Mucosa of gallbladder (tissue), 1 donor: ENCODE measurements around the gene CLIC5. TPM values are rescaled to one million over a fixed set of nuclear protein-coding genes. Genes with fewer than 3 reads are reported as not detected.

Source experiments
- DNase-seq: peaks from one replicate; pipeline ENCODE4 v3.0.0-alpha.2; 2020; ENCODE audit warnings: low spot score
- total RNA-seq: library from RNA; stranded (reverse); gene quantifications from one replicate; pipeline ENCODE4 v1.2.1, GENCODE V29; 2021
- donor health status: DM: no; HTN: no; CAD: no.

Gene CLIC5
- total RNA-seq, 1 donor from 2014 or later = 27.6 TPM

DNA sequence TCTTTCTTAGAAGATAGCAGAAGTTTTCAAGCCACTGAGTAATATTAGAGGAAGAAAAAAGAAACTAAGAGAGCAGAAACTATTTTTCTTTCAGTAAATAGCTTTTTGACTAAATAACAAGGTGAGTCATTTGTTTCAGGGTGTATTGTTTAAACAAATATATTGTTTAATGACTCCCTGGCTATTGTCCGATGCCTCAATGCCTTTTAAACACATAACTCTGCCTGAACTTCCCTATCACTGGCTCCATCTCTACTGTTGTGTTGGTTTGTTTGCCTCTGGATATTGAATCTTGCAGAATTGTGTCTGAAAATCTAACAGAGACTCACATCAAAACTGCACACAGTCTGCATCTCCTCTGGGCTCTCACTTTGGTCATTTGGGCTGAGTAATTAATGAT lies 19.6 kb upstream of the CLIC5 start:
- DNase-seq = no peak

DNA sequence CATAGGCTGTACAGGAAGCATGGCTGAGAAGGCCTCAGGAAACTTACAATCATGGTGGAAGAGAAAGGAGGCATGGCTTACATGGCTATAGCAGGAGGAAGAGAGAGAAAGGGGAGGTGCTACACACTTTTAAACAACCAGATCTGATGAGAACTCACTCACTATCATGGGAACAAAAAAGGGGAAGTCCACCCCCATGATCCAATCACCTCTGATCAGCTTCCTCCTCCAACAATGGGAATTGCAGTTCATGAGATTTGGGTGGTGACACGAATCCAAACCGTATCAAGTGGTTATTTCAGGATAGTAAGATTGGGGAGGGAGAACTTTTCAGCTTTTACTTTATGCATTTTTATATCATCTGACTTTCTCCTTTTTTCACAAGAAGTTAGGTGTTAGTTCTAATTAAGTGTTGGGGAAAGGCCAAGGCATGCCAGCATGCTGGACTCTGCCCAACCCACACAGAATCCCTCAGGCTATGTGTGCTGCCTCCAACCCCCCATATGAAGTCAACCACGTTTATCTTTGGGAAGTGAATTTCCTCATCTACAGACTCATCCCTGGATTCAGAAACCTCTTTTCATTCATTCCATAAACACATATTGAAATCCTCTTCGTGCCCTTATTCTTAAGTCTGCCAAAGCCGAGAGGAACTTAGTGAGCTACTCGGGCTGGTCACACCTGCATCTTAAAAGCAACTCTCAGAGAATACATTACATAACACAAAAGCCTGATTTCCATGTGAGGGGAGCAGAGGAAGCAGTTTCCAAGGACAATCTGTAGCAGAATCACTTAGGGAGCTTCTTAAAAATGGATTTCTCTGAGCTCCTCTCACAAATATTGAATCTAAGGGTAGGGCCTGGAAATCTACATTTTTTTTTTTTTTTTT lies 16.7 kb upstream of the CLIC5 start:
- DNase-seq = no peak

- no peak for DNase-seq
Observed at GRCh38 chr6:46029602-46030001, 13.9 kb upstream of the CLIC5 start.

DNA sequence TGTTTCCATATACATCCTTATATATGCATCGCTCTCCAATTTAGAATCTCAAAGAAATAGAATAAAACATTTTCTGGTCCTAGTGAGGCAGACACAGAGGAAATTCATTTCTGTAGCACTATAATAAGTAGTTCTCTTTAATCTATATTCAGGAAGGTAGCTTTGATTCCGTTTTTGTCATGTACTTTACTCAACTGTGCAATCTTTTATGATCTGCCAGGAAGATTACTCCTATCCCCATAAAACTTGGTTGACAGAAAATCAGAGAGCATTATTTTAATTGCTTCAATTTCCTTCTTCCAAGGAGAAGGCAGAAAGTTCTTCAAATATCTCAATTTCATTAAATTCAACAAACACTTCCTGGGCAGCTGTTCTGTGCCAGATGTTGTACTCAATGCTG lies 10.6 kb upstream of the CLIC5 start:
- DNase-seq = no peak

DNA sequence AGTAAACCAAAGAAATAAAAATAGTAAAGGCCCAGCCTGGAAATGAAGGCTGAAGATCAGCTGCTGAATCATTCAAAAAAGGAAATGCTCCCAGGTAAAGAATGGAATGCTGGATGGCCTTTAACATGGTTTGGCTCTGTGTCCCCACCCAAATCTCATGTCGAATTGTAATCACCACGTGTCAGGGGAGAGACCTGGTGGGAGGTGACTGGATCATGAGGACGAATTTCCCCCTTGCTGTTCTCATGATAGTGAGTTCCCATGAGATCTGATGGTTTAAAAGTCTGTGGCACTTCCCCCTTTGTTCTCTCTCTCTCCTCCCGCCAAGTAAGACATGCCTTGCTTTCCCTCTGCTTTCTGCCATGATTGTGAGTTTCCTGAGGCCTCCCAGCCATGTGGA lies 9.9 kb upstream of the CLIC5 start:
- no peak for DNase-seq

DNA sequence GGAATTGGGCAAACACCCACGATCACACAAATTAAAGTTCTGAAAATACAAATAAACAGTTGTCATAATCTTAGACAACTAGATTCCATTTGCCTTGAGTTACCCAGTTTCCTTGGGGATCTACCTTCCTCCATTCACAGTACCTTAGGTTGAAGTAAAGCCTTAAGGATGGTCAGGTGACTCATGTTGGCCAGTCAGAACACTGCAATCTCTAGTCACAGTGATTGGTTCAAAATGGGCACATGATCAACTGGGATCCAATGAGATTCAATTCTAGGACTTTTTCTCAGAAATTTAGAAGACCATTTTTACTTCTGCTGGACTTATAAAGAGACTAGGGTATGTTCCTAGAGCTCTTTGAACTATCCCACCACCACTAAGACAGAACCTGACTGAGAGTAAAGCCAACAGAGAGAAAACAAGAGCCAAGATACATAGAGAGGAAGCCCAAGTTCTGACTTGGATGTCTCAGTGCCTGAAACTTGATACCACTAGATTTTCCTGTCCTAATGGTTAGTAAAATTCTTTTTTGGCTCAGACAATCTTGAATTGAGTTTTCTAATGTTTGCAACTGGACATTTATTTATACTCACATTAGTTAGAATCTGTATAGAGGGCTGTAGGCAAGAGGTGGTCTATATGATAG lies 8.6 kb upstream of the CLIC5 start:
- no peak for DNase-seq

DNA sequence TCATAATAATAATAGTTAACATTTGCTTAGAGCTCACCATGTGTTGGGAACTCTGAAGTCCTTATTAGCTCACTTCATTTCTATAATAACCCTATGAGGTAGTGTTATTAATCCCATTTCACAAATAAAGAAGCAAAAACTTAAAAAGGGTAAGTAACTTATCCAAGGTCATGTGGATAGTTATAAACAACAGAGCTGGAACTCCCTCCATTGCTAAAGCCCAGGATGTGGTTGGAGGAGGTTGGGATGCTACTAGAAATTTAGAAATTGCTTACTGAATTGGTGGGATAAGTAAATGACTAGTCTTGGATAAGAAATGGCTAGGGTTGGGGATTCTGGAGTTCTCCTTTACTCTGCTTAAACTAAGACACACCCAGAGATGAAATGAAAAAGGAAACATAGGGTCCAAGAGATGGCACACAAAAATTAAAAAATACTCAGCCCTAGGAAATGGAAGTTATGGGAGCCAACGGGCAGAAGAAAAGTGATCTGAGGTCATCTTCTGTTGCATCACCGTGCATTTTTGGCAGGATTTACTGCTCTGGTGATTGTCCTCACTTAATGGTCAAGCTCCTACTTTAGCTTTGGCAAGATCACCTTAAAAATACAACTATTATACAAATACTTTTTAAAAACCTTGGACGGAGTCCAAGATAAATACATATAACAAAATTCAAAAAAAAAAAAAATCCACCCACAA lies 7.7 kb upstream of the CLIC5 start:
- no peak for DNase-seq

- DNase-seq = no peak
Observed at GRCh38 chr6:46022106-46022948, 6.7 kb upstream of the CLIC5 start.

- DNase-seq = no peak
Observed at GRCh38 chr6:46017726-46018125, 2.1 kb upstream of the CLIC5 start.

DNA sequence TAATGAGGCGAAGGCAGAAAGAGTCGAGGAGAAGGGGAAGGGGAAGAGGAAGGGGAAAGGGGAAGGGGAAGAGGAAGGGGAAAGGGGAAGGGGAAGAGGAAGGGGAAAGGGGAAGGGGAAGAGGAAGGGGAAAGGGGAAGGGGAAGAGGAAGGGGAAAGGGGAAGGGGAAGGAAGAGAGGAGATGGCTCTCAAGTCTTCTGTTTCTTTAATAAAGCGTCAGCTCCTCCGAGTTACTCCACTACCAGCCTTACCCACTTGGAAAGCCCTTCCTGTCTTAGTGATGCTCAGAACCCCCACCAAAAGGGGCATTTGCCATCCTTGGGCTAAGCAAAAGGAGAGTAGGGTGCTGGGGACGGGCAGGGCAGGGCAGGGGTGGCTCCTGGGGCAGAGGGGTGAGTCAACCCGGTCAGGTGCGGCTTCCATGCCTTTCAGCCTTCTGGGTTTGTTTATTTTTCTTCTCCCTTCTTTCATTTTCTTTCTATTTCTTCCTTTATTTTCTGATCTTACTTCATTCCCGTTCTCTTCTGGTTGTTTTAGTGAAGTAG lies 476 bp upstream of the CLIC5 start:
- no peak for DNase-seq

GRCh38 chr6:46014511-46015118 lies 1.0 kb downstream of the CLIC5 start:
- DNase-seq = peak; percentile 37

- no peak for DNase-seq
Observed at GRCh38 chr6:46014046-46014445, 1.6 kb downstream of the CLIC5 start.

DNA sequence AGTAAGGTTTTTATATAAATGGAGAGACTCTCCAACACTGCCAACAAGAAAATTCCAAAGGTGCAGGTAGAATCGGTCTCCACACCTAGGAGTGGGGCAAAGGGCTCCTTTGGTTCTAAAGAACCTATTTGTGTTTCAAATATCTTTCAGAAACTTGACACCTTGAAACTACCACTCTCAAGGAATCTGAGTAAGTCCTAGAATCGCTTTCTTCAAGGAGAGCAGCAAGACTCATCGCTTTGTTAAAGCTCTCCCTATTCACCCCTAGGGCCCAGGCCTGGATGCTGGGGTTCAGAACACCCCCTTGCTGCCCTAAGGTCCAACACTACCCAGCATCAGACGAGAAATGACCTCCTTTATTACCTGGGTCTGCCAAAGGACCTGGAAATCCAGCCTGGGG lies 2.0 kb downstream of the CLIC5 start:
- DNase-seq = no peak

- DNase-seq = no peak
Observed at GRCh38 chr6:46012834-46013233, 2.8 kb downstream of the CLIC5 start.

GRCh38 chr6:46011188-46012085 lies 4.2 kb downstream of the CLIC5 start:
- peak; percentile 52 for DNase-seq

- DNase-seq = no peak
Observed at GRCh38 chr6:46010771-46011170, 4.9 kb downstream of the CLIC5 start.

- no peak for DNase-seq
Observed at GRCh38 chr6:46010270-46010669, 5.4 kb downstream of the CLIC5 start.

- DNase-seq = peak; percentile 58
Observed at GRCh38 chr6:46002264-46002663, 13.4 kb downstream of the CLIC5 start.

- DNase-seq = no peak
Observed at GRCh38 chr6:46000905-46001304, 14.8 kb downstream of the CLIC5 start.

GRCh38 chr6:45998524-45998923 lies 17.1 kb downstream of the CLIC5 start:
- DNase-seq = no peak
